ENCODE results near the gene PRKG2.
"Not testable (repeated sequence)": the region's sequence is repeated elsewhere in the genome, so short reads cannot be mapped to it uniquely, and the experiment has no call there.

The PRKG2 gene

DNA sequence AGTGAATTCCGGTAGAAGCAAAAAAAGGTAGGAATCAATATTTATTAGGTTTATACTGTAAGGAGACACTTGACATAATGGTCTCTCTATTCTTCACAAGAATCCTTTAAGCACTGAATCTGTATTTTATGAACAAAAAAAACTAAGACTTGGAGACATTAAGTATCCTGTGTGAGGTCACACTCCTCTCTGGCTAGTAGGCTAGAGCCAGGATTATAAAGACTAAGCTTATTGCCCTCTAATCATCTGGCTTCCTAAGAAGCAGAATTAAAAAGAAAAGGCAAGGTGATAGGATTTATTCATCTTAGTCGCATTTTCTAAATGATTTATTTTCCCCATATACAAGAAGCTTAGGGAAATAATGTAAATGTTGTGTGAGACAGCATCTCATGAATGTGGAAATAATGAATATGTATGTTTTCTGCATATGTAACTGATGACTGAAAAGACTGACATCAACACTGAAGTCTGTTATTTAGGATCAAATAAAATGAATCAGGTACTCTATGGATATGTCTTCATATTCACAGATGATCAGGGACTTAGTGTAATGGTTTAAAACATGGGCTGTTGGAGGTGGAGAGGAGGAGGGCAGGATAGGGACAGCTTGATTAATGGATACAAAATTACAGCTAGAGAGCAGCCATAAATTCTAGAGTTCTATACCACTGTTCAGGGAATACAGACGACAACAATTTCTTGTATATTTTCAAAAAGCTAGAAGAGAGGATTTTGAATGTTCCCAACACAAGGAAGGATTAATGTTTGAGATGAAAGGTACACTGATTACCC is 30.4 kb upstream of the PRKG2 start:
- H3K36me3 ChIP-seq (ENCODE audit: control insufficient read depth, insufficient read depth, low read length) = no peaks in the 10 kb centered on the region
- H3K9me3 ChIP-seq (ENCODE audit: control insufficient read depth, low read length) = no peaks in the 10 kb centered on the region
- no peak overlapping the region for H3K4me3 ChIP-seq (ENCODE audit: insufficient read depth, low read depth, low read length, poor library complexity, severe bottlenecking)
- no peak for DNase-seq
- H3K27me3 ChIP-seq (replicated peaks; ENCODE audit: control insufficient read depth, insufficient read depth, low read length, poor library complexity, severe bottlenecking) = no peaks in the 10 kb centered on the region
- H3K27ac ChIP-seq (ENCODE audit: insufficient read depth, low read length, poor library complexity, severe bottlenecking) = no peak overlapping the region
- no peaks in the 10 kb centered on the region for H3K4me1 ChIP-seq (ENCODE audit: control insufficient read depth, insufficient read depth, low read length, poor library complexity, severe bottlenecking)

DNA sequence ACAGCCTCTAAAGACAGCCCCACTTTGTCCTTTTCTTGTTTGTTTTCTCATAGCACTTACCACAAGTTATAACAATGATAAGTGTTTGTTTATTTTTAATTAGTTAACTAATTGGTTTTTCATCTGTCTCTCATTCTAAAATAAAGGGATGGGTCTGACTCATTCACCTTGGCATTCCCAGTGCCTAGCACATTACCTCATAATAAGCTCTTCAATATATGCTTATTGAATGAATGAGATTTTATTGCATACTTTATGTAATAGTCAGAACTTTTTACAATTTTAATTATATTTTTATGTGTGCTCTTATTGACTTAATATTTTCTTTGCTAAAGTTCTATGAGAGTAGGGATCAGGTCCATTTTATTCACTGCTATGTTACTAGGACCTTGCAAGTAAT is 22.8 kb upstream of the PRKG2 start:
- Histone ChIP-seq H3K4me3 (ENCODE audit: insufficient read depth, low read depth, low read length, poor library complexity, severe bottlenecking) (no peak overlapping the region), H3K27ac (ENCODE audit: insufficient read depth, low read length, poor library complexity, severe bottlenecking) (no peak overlapping the region), H3K36me3 (ENCODE audit: control insufficient read depth, insufficient read depth, low read length) (no peaks in the 10 kb centered on the region), H3K27me3 (replicated peaks; ENCODE audit: control insufficient read depth, insufficient read depth, low read length, poor library complexity, severe bottlenecking) (no peaks in the 10 kb centered on the region), H3K4me1 (ENCODE audit: control insufficient read depth, insufficient read depth, low read length, poor library complexity, severe bottlenecking) (no peaks in the 10 kb centered on the region), H3K9me3 (ENCODE audit: control insufficient read depth, low read length) (no peaks in the 10 kb centered on the region)
- no peak for DNase-seq

DNA sequence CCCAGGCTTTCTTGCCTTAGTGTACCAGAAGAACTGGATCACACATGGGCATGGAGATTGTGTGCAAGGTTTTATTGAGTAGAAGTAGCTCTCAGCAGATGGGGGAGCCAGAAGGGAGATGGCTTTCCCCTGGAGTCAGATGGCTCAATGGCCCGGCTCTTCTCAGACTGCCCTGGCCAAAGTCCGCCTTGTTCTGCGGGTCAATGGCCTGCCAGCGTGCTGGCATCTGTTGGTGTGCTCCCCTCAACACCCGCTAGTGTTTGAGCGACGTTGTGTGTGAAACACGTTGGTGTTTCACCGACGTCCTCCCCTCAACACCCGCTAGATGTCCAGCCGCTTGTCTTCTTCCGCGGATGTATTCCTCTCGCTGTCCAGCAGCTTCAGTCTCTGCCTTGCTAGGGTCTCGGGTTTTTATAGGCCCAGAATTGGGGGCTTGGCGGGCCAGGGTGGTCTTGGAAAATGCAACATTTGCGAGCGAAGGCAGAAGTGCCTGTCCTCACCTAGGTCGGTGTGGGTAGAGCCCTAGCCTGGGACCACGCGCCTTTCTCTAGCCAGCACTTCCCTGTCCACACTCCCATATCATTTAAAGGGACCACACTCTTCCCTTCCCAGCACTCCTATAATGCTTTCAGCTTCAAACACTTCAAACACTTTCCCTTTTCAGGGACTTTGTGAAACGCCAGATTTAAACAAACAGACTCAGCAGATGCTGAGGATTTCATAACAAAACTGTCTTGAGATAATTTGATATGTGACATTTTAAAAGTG is 21.1 kb upstream of the PRKG2 start:
- no peak overlapping the region for H3K27ac ChIP-seq (ENCODE audit: insufficient read depth, low read length, poor library complexity, severe bottlenecking)
- no peaks in the 10 kb centered on the region for H3K9me3 ChIP-seq (ENCODE audit: control insufficient read depth, low read length)
- no peaks in the 10 kb centered on the region for H3K4me1 ChIP-seq (ENCODE audit: control insufficient read depth, insufficient read depth, low read length, poor library complexity, severe bottlenecking)
- no peaks in the 10 kb centered on the region for H3K36me3 ChIP-seq (ENCODE audit: control insufficient read depth, insufficient read depth, low read length)
- H3K27me3 ChIP-seq (replicated peaks; ENCODE audit: control insufficient read depth, insufficient read depth, low read length, poor library complexity, severe bottlenecking) = no peaks in the 10 kb centered on the region
- no peak overlapping the region for H3K4me3 ChIP-seq (ENCODE audit: insufficient read depth, low read depth, low read length, poor library complexity, severe bottlenecking)
- no peak for DNase-seq

DNA sequence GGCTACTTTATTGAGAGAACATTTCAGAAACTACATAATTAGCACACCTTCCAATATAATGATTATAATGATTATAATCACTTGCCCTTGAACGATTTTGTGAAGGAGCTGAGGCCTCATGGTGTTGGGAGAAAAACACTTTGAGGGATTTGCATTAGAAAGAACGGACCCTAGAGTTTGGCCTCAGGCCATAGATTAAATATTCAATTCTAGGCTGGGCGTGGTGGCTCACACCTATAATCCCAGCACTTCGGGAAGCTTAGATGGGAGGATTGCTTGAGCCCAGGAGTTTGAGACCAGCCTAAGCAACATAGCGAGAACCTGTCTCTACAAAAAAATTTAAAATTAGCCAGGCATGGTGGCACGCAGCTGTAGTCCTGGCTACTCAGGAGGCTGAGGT is 12.9 kb upstream of the PRKG2 start:
- Histone ChIP-seq H3K27ac (ENCODE audit: insufficient read depth, low read length, poor library complexity, severe bottlenecking) (no peak overlapping the region), H3K9me3 (ENCODE audit: control insufficient read depth, low read length) (no peaks in the 10 kb centered on the region), H3K4me3 (ENCODE audit: insufficient read depth, low read depth, low read length, poor library complexity, severe bottlenecking) (no peak overlapping the region), H3K27me3 (replicated peaks; ENCODE audit: control insufficient read depth, insufficient read depth, low read length, poor library complexity, severe bottlenecking) (no peaks in the 10 kb centered on the region), H3K36me3 (ENCODE audit: control insufficient read depth, insufficient read depth, low read length) (no peaks in the 10 kb centered on the region), H3K4me1 (ENCODE audit: control insufficient read depth, insufficient read depth, low read length, poor library complexity, severe bottlenecking) (no peaks in the 10 kb centered on the region)
- DNase-seq = no peak

DNA sequence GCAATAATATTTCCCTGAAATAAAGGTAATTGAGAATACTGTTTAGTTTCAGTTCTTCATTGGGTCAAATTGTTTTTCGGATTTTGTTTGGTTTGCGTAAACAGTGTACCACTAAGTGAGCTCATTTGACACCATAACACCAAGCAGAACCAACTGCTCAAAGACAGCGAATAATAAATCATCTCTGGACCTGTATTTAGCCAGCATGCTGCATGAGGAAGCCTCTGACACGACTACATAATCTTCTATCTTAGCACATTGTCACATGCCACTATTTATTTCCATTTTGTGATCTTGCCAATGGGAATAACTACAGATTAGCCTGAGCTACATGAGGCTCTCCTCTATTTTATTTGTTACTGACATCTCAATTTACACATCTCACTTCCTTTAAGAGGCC is 12.1 kb upstream of the PRKG2 start:
- no peaks in the 10 kb centered on the region for H3K9me3 ChIP-seq (ENCODE audit: control insufficient read depth, low read length)
- no peak overlapping the region for H3K4me3 ChIP-seq (ENCODE audit: insufficient read depth, low read depth, low read length, poor library complexity, severe bottlenecking)
- no peaks in the 10 kb centered on the region for H3K36me3 ChIP-seq (ENCODE audit: control insufficient read depth, insufficient read depth, low read length)
- no peaks in the 10 kb centered on the region for H3K4me1 ChIP-seq (ENCODE audit: control insufficient read depth, insufficient read depth, low read length, poor library complexity, severe bottlenecking)
- H3K27ac ChIP-seq (ENCODE audit: insufficient read depth, low read length, poor library complexity, severe bottlenecking) = no peak overlapping the region
- H3K27me3 ChIP-seq (replicated peaks; ENCODE audit: control insufficient read depth, insufficient read depth, low read length, poor library complexity, severe bottlenecking) = no peaks in the 10 kb centered on the region
- DNase-seq = no peak

DNA sequence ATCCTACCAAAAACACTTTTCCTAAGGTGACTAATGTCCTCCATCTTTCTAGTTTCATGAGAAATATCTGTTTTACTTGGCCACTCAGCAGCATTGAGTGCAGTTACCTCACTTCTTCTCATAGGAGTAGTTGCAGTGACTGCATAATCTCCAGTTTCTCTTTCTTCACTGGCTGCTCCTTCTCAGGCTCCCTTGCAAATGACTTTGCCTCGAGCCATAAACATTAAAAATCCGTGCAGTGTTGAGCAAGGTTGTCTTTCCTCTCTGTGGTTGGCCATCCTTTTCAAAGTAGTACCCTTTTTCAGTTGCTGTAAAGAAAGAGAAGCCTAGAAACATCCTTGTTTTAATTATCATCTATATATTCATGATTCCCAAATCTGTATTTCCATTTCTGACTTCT is 10.2 kb upstream of the PRKG2 start:
- no peak for DNase-seq
- no peaks in the 10 kb centered on the region for H3K4me1 ChIP-seq (ENCODE audit: control insufficient read depth, insufficient read depth, low read length, poor library complexity, severe bottlenecking)
- H3K36me3 ChIP-seq (ENCODE audit: control insufficient read depth, insufficient read depth, low read length) = no peaks in the 10 kb centered on the region
- H3K27ac ChIP-seq (ENCODE audit: insufficient read depth, low read length, poor library complexity, severe bottlenecking) = no peak overlapping the region
- no peak overlapping the region for H3K4me3 ChIP-seq (ENCODE audit: insufficient read depth, low read depth, low read length, poor library complexity, severe bottlenecking)
- no peaks in the 10 kb centered on the region for H3K27me3 ChIP-seq (replicated peaks; ENCODE audit: control insufficient read depth, insufficient read depth, low read length, poor library complexity, severe bottlenecking)
- no peaks in the 10 kb centered on the region for H3K9me3 ChIP-seq (ENCODE audit: control insufficient read depth, low read length)

DNA sequence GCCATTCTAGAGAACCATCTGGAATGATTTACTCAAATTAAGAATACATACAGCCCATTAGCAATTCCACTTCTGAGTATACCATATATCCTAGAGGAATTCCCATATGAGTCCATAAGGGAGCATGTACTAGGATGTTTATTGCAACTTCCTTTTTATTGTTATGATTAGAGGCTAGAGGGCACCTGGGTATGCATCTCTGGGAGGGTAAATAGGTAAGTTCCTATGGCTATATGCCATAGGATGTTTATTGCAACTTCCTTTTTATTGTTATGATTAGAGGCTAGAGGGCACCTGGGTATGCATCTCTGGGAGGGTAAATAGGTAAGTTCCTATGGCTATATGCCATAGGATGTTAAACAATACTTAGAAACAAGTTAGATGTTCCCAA is 7.1 kb upstream of the PRKG2 start:
- H3K4me1 ChIP-seq (ENCODE audit: control insufficient read depth, insufficient read depth, low read length, poor library complexity, severe bottlenecking); H3K9me3 ChIP-seq (ENCODE audit: control insufficient read depth, low read length); H3K36me3 ChIP-seq (ENCODE audit: control insufficient read depth, insufficient read depth, low read length); DNase-seq; H3K4me3 ChIP-seq (ENCODE audit: insufficient read depth, low read depth, low read length, poor library complexity, severe bottlenecking); H3K27ac ChIP-seq (ENCODE audit: insufficient read depth, low read length, poor library complexity, severe bottlenecking); H3K27me3 ChIP-seq (replicated peaks; ENCODE audit: control insufficient read depth, insufficient read depth, low read length, poor library complexity, severe bottlenecking): not testable (repeated sequence)

DNA sequence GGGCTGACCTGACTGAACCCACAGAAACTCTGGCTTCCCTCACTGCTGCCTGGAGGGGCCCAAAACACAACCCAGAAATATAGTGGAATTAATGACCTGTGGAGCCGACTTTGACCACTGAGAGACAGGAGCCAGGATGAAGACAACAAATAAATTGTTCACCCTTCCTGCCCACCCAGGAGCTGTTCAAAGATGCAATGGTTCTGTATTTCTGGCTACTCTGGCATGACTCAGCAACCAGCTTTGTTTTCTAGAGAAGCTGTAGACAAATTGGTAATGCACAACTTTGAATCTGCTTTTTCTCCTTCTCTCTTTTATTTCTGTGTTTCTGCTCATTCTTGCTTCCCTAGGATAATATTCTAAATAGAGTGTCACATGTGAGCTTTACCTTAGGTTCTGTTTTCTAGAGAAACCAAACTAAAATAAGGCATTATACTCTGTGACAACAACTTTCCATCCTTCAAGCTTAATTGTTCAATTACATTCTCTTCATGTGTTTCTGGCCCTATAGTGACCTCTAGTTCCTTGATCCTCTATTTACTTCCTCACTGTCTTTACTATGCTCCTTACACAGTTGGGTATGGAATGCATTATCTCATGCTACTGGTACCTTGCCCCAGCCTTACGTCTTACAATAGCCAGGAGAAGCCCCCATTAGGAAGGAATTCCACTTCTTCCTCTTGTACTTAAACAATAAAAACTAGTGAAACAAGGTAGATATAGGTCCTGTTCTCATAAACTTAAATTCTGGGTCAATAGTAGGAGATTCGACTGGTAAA is 6.5 kb upstream of the PRKG2 start:
- no peak overlapping the region for H3K27ac ChIP-seq (ENCODE audit: insufficient read depth, low read length, poor library complexity, severe bottlenecking)
- H3K4me3 ChIP-seq (ENCODE audit: insufficient read depth, low read depth, low read length, poor library complexity, severe bottlenecking) = no peak overlapping the region
- H3K36me3 ChIP-seq (ENCODE audit: control insufficient read depth, insufficient read depth, low read length) = no peaks in the 10 kb centered on the region
- no peak for DNase-seq
- H3K4me1 ChIP-seq (ENCODE audit: control insufficient read depth, insufficient read depth, low read length, poor library complexity, severe bottlenecking) = no peaks in the 10 kb centered on the region
- no peaks in the 10 kb centered on the region for H3K9me3 ChIP-seq (ENCODE audit: control insufficient read depth, low read length)
- H3K27me3 ChIP-seq (replicated peaks; ENCODE audit: control insufficient read depth, insufficient read depth, low read length, poor library complexity, severe bottlenecking) = no peaks in the 10 kb centered on the region

DNA sequence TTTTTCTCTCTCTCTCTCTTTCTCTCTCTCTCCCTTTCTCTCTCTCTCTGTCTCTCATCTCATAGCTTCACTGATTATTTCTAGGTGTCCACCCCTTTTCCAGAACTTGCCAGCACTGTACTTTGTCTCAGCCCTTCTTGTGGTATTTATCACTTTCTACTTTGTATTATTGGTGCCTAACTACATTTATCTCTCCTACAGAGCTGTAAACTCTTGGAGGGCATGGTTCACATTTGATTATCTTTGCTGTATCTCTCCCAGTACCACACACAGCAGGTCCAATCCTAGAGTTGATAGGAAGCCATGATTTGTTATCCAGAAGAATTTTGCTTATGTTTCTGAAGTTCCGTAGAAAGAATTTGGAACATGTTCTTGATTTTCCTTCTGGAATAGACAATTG is 5.2 kb upstream of the PRKG2 start:
- Histone ChIP-seq H3K4me3 (ENCODE audit: insufficient read depth, low read depth, low read length, poor library complexity, severe bottlenecking) (no peak overlapping the region), H3K27ac (ENCODE audit: insufficient read depth, low read length, poor library complexity, severe bottlenecking) (no peak overlapping the region), H3K27me3 (replicated peaks; ENCODE audit: control insufficient read depth, insufficient read depth, low read length, poor library complexity, severe bottlenecking) (no peaks in the 10 kb centered on the region), H3K36me3 (ENCODE audit: control insufficient read depth, insufficient read depth, low read length) (no peaks in the 10 kb centered on the region), H3K4me1 (ENCODE audit: control insufficient read depth, insufficient read depth, low read length, poor library complexity, severe bottlenecking) (no peaks in the 10 kb centered on the region), H3K9me3 (ENCODE audit: control insufficient read depth, low read length) (no peaks in the 10 kb centered on the region)
- no peak for DNase-seq

DNA sequence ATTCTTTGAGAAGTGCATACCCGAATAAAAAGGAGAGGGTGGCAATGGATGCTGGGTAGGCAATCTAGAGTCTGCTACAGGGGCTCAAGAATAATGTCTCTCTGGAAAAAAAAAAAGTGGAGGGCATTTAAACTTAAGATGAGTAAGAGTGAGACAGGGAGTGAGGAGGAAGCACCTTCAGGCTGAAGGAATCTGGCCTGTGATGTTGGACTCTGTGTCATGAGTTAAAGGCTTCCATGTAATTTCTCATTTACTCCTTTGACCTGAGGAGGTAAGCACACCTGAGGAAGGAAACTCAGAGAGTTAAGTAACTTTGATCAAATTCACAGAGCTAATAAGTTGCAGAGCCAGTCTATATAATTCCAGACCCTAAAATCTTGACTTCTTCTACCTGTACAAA is 3.2 kb upstream of the PRKG2 start:
- H3K27ac ChIP-seq (ENCODE audit: insufficient read depth, low read length, poor library complexity, severe bottlenecking) = no peak overlapping the region
- no peak overlapping the region for H3K4me3 ChIP-seq (ENCODE audit: insufficient read depth, low read depth, low read length, poor library complexity, severe bottlenecking)
- DNase-seq = no peak
- no peaks in the 10 kb centered on the region for H3K9me3 ChIP-seq (ENCODE audit: control insufficient read depth, low read length)
- H3K27me3 ChIP-seq (replicated peaks; ENCODE audit: control insufficient read depth, insufficient read depth, low read length, poor library complexity, severe bottlenecking) = no peaks in the 10 kb centered on the region
- H3K36me3 ChIP-seq (ENCODE audit: control insufficient read depth, insufficient read depth, low read length) = no peaks in the 10 kb centered on the region
- peaks cover 6% of the 10 kb centered on the region for H3K4me1 ChIP-seq (ENCODE audit: control insufficient read depth, insufficient read depth, low read length, poor library complexity, severe bottlenecking)

All from effector memory CD4-positive, alpha-beta T cell (primary cell).